ENCODE data around the gene HIVEP1.

HIVEP1 gene

GRCh38 chr6:12011276-12012037 is 655 bp upstream of the HIVEP1 start:
- TF ChIP-seq ZFP30 (CRISPR knock-in tag; IDR thresholded peaks at IDR 0.05) (no peak), ESRRG (CRISPR knock-in tag; IDR thresholded peaks at IDR 0.05) (no peak), ISL1 (CRISPR knock-in tag; IDR thresholded peaks at IDR 0.05) (no peak), RARB (CRISPR knock-in tag; IDR thresholded peaks at IDR 0.05) (no peak), TOX (CRISPR knock-in tag; IDR thresholded peaks at IDR 0.05; ENCODE audit: borderline replicate concordance) (no peak), ZFP3 (CRISPR knock-in tag; IDR thresholded peaks at IDR 0.05) (no peak), OSR1 (CRISPR knock-in tag; IDR thresholded peaks at IDR 0.05) (no peak), ZNF8 (CRISPR knock-in tag; IDR thresholded peaks at IDR 0.05) (no peak), CSDC2 (CRISPR knock-in tag; IDR thresholded peaks at IDR 0.05) (no peak), PPARA (CRISPR knock-in tag; IDR thresholded peaks at IDR 0.05; ENCODE audit: borderline replicate concordance) (no peak), ZC3H10 (CRISPR knock-in tag; IDR thresholded peaks at IDR 0.05) (no peak), TCF4 (CRISPR knock-in tag; IDR thresholded peaks at IDR 0.05; ENCODE audit: borderline replicate concordance) (no peak), CREB5 (CRISPR knock-in tag; IDR thresholded peaks at IDR 0.05; ENCODE audit: low read depth) (no peak), GLIS3 (CRISPR knock-in tag; IDR thresholded peaks at IDR 0.05) (no peak)
- TF ChIP-seq, protein P1, sequence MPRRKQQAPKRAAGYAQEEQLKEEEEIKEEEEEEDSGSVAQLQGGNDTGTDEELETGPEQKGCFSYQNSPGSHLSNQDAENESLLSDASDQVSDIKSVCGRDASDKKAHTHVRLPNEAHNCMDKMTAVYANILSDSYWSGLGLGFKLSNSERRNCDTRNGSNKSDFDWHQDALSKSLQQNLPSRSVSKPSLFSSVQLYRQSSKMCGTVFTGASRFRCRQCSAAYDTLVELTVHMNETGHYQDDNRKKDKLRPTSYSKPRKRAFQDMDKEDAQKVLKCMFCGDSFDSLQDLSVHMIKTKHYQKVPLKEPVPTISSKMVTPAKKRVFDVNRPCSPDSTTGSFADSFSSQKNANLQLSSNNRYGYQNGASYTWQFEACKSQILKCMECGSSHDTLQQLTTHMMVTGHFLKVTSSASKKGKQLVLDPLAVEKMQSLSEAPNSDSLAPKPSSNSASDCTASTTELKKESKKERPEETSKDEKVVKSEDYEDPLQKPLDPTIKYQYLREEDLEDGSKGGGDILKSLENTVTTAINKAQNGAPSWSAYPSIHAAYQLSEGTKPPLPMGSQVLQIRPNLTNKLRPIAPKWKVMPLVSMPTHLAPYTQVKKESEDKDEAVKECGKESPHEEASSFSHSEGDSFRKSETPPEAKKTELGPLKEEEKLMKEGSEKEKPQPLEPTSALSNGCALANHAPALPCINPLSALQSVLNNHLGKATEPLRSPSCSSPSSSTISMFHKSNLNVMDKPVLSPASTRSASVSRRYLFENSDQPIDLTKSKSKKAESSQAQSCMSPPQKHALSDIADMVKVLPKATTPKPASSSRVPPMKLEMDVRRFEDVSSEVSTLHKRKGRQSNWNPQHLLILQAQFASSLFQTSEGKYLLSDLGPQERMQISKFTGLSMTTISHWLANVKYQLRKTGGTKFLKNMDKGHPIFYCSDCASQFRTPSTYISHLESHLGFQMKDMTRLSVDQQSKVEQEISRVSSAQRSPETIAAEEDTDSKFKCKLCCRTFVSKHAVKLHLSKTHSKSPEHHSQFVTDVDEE (CRISPR knock-in tag; IDR thresholded peaks at IDR 0.05), result no peak
- TF ChIP-seq, protein P2, sequence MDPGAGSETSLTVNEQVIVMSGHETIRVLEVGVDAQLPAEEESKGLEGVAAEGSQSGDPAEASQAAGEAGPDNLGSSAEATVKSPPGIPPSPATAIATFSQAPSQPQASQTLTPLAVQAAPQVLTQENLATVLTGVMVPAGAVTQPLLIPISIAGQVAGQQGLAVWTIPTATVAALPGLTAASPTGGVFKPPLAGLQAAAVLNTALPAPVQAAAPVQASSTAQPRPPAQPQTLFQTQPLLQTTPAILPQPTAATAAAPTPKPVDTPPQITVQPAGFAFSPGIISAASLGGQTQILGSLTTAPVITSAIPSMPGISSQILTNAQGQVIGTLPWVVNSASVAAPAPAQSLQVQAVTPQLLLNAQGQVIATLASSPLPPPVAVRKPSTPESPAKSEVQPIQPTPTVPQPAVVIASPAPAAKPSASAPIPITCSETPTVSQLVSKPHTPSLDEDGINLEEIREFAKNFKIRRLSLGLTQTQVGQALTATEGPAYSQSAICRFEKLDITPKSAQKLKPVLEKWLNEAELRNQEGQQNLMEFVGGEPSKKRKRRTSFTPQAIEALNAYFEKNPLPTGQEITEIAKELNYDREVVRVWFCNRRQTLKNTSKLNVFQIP (CRISPR knock-in tag; IDR thresholded peaks at IDR 0.05; ENCODE audit: borderline replicate concordance, low read depth), result no peak
- TF ChIP-seq, protein P3, sequence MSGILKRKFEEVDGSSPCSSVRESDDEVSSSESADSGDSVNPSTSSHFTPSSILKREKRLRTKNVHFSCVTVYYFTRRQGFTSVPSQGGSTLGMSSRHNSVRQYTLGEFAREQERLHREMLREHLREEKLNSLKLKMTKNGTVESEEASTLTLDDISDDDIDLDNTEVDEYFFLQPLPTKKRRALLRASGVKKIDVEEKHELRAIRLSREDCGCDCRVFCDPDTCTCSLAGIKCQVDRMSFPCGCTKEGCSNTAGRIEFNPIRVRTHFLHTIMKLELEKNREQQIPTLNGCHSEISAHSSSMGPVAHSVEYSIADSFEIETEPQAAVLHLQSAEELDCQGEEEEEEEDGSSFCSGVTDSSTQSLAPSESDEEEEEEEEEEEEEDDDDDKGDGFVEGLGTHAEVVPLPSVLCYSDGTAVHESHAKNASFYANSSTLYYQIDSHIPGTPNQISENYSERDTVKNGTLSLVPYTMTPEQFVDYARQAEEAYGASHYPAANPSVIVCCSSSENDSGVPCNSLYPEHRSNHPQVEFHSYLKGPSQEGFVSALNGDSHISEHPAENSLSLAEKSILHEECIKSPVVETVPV (CRISPR knock-in tag; IDR thresholded peaks at IDR 0.05), result no peak

GRCh38 chr6:12012558-12013306 is 620 bp downstream of the HIVEP1 start:
- ATAC-seq, result peak; percentile 76
- no peak for TF ChIP-seq ZNF565 (CRISPR knock-in tag; conservative IDR thresholded peaks at IDR 0.05; ENCODE audit: low read depth)
- TF ChIP-seq ARNTL (CRISPR knock-in tag; IDR thresholded peaks at IDR 0.05; ENCODE audit: borderline replicate concordance, low read depth), result no peak

More at GRCh38 chr6:12011276-12012037, 655 bp upstream of the HIVEP1 start:
- ATAC-seq, result peak; percentile 78

DNA sequence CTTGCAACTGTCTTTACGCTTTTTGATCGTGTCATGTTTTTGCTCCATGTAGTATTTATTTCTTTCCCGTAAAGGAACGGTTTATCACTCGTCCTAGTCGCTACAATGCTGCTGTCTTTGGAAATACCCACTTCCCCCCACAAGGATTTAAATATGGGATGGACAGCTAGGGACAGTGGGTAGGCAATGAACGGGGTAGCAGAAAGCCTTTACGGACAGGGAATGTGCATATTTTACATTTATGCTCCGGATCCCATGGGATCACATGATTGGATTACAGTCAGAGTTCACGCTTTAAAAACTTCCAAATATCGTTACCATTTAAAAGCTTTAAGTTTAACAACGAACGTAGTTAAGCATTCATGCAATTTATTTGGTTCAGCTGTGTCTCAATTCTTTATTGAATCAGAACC is 1.2 kb downstream of the HIVEP1 start:
- ATAC-seq, result peak; percentile 23
- TF ChIP-seq TOX (CRISPR knock-in tag; IDR thresholded peaks at IDR 0.05; ENCODE audit: borderline replicate concordance) (no peak), CSDC2 (CRISPR knock-in tag; IDR thresholded peaks at IDR 0.05) (no peak), ARNTL (CRISPR knock-in tag; IDR thresholded peaks at IDR 0.05; ENCODE audit: borderline replicate concordance, low read depth) (no peak), ZFP3 (CRISPR knock-in tag; IDR thresholded peaks at IDR 0.05) (no peak), GLIS3 (CRISPR knock-in tag; IDR thresholded peaks at IDR 0.05) (no peak), SNAI2 (CRISPR knock-in tag; IDR thresholded peaks at IDR 0.05) (no peak)
- TF ChIP-seq, protein P1 (CRISPR knock-in tag; IDR thresholded peaks at IDR 0.05), result no peak
